ENCODE results near the gene ABCA8. TPM values are rescaled to one million over a fixed set of nuclear protein-coding genes. Genes with fewer than 3 reads are reported as not detected.
"Not testable (repeated sequence)": the region's sequence is repeated elsewhere in the genome, so short reads cannot be mapped to it uniquely, and the experiment has no call there.

Gene ABCA8, protein sequence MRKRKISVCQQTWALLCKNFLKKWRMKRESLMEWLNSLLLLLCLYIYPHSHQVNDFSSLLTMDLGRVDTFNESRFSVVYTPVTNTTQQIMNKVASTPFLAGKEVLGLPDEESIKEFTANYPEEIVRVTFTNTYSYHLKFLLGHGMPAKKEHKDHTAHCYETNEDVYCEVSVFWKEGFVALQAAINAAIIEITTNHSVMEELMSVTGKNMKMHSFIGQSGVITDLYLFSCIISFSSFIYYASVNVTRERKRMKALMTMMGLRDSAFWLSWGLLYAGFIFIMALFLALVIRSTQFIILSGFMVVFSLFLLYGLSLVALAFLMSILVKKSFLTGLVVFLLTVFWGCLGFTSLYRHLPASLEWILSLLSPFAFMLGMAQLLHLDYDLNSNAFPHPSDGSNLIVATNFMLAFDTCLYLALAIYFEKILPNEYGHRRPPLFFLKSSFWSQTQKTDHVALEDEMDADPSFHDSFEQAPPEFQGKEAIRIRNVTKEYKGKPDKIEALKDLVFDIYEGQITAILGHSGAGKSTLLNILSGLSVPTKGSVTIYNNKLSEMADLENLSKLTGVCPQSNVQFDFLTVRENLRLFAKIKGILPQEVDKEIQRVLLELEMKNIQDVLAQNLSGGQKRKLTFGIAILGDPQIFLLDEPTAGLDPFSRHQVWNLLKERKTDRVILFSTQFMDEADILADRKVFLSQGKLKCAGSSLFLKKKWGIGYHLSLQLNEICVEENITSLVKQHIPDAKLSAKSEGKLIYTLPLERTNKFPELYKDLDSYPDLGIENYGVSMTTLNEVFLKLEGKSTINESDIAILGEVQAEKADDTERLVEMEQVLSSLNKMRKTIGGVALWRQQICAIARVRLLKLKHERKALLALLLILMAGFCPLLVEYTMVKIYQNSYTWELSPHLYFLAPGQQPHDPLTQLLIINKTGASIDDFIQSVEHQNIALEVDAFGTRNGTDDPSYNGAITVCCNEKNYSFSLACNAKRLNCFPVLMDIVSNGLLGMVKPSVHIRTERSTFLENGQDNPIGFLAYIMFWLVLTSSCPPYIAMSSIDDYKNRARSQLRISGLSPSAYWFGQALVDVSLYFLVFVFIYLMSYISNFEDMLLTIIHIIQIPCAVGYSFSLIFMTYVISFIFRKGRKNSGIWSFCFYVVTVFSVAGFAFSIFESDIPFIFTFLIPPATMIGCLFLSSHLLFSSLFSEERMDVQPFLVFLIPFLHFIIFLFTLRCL (N-terminal part only)
- total RNA-seq: 38.3 TPM
- long read RNA-seq, partial matches to known transcripts: 5 of 8 reads
- long read RNA-seq, other reads (novel, unspliced or antisense): 1 of 8 reads

DNA sequence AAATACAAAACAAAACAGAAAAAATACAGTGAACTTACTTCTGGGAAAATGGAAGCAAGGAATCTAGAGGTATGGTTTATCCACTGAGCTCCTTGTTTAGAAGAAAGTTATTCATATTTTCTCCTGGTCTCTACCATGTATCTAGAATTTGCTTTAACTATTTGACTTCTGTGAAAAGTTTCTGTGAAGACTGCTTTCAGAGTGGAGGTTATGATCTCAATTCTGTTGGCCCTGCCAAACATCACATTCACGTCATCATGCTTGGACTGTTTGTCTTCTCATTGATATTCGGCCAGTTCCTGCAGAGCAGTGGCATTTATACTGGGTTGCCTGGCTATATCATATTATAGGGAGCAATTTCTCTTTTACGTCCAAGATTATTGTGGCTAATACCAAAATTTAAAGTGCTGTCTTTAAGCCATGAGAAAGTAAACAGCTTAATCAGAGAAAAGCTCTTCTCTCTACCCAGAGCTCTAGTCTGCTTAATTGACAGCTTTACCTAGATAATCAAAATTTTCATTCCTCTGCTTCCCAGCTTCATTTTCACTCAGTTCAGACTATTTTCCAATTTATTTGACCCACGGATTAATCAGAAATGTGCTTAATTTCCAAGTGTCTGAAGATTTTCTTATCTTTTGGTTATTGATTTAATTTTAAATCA is at the start of gene ABCA8:
TSS of gene ABCA8 (minus strand) at position 212 of the 661 bp plus-strand sequence. CDS start 13,358 bp downstream, outside the sequence.
- ATAC-seq (peak; percentile 56 to 92), DNase-seq (no peak)
- intact Hi-C loops (cut with DNase I): no loop called here
- Histone ChIP-seq H3K27me3 (ENCODE audit: low read depth) (no peaks in the 10 kb centered on the region), H3K4me3 (peak within 1 kb of the TSS; percentile 41), H3K27ac (peak within 1 kb of the TSS; percentile 61), H3K36me3 (no peaks in the 10 kb centered on the region), H3K4me1 (no peaks in the 10 kb centered on the region), H3K9me3 (no peaks in the 10 kb centered on the region)
- TF ChIP-seq, protein P1, sequence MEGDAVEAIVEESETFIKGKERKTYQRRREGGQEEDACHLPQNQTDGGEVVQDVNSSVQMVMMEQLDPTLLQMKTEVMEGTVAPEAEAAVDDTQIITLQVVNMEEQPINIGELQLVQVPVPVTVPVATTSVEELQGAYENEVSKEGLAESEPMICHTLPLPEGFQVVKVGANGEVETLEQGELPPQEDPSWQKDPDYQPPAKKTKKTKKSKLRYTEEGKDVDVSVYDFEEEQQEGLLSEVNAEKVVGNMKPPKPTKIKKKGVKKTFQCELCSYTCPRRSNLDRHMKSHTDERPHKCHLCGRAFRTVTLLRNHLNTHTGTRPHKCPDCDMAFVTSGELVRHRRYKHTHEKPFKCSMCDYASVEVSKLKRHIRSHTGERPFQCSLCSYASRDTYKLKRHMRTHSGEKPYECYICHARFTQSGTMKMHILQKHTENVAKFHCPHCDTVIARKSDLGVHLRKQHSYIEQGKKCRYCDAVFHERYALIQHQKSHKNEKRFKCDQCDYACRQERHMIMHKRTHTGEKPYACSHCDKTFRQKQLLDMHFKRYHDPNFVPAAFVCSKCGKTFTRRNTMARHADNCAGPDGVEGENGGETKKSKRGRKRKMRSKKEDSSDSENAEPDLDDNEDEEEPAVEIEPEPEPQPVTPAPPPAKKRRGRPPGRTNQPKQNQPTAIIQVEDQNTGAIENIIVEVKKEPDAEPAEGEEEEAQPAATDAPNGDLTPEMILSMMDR (IDR thresholded peaks at IDR 0.05): no peak

DNA sequence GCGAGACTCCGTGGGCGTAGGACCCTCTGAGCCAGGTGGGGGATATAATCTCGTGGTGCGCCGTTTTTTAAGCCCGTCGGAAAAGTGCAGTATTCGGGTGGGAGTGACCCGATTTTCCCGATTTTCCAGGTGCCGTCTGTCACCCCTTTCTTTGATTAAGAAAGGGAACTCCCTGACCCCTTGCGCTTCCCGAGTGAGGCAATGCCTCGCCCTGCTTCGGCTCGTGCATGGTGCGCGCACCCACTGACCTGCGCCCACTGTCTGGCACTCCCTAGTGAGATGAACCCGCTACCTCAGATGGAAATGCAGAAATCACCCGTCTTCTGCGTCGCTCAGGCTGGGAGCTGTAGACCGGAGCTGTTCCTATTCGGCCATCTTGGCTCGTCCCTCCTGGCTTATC is 49.6 kb upstream of the ABCA8 start:
- DNase-seq; intact Hi-C loops (cut with DNase I): not testable (repeated sequence)

DNA sequence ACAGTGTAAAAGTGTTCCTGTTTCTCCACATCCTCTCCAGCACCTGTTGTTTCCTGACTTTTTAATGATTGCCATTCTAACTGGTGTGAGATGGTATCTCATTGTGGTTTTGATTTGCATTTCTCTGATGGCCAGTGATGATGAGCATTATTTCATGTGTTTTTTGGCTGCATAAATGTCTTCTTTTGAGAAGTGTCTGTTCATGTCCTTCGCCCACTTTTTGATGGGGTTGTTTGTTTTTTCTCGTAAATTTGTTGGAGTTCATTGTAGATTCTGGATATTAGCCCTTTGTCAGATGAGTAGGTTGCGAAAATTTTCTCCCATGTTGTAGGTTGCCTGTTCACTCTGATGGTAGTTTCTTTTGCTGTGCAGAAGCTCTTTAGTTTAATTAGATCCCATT is 44.6 kb upstream of the ABCA8 start:
- DNase-seq; H3K27me3 ChIP-seq (ENCODE audit: low read depth); H3K4me1 ChIP-seq; H3K36me3 ChIP-seq; intact Hi-C loops (cut with DNase I); H3K4me3 ChIP-seq; H3K27ac ChIP-seq; ATAC-seq; H3K9me3 ChIP-seq: not testable (repeated sequence)

More for the DNA sequence above, 49.6 kb upstream of the ABCA8 start:
- H3K36me3 ChIP-seq; H3K27ac ChIP-seq; H3K4me1 ChIP-seq; H3K4me3 ChIP-seq; ATAC-seq; H3K27me3 ChIP-seq (ENCODE audit: low read depth); H3K9me3 ChIP-seq: not testable (repeated sequence)

DNA sequence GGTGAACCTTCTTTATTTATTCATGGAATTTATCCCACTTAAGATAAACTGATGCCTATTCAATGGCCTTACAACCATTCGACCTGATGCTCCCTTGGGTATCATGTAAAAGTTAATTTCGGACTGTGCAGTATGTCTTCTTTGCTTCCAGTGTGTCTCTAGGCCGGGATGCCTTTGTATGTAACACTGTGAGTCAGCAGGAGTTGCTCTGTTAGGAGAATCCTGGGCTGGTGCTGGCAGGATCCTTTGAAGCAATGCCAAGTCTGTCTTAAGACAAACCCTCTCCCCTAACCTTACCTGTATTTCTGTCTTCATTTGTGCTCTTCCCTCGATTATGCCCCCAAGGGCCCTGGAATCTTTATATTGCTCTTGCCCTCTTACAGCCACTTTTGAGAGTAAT is 37.9 kb upstream of the ABCA8 start:
- no peak for DNase-seq
- TF ChIP-seq, protein P1 (IDR thresholded peaks at IDR 0.05): no peak

DNA sequence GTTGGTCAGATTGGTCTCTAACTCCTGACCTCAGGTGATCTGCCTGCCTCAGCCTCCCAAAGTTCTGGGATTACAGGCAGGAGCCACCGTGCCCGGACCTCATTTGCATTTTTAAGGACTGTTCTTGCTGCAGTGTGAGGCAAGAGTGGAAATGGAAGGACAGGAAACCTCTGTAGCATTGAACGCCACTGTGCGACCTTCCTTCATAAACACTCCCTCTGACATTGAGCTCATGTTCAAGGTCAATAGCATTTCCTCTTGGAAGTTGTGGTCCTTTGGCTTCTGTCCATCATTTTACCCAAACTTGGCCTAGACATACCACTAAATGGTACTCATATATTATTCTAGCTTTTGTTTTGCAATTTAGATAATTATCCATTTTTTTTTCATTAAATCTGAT is 32.8 kb upstream of the ABCA8 start:
- Histone ChIP-seq H3K36me3 (no peaks in the 10 kb centered on the region), H3K9me3 (no peaks in the 10 kb centered on the region), H3K27ac (no peak overlapping the region), H3K27me3 (ENCODE audit: low read depth) (no peaks in the 10 kb centered on the region), H3K4me1 (no peaks in the 10 kb centered on the region), H3K4me3 (no peak overlapping the region)
- TF ChIP-seq, protein P1 (IDR thresholded peaks at IDR 0.05): no peak
- no peak for DNase-seq
- intact Hi-C loops (cut with DNase I): loop anchor here (10.0 kb wide), 1 partner anchor 67 kb away; no protein-coding TSS in a partner anchor
- no peak for ATAC-seq

More for the DNA sequence above, 37.9 kb upstream of the ABCA8 start:
- Histone ChIP-seq H3K4me3 (no peak overlapping the region), H3K9me3 (no peaks in the 10 kb centered on the region), H3K27ac (no peak overlapping the region), H3K36me3 (no peaks in the 10 kb centered on the region), H3K4me1 (no peaks in the 10 kb centered on the region), H3K27me3 (ENCODE audit: low read depth) (no peaks in the 10 kb centered on the region)
- intact Hi-C loops (cut with DNase I): no loop called here
- ATAC-seq: no peak

Data from lower lobe of right lung (tissue), 2 donors.